ENCODE results near the gene HNRNPK. TPM values are rescaled to one million over a fixed set of nuclear protein-coding genes. Genes with fewer than 3 reads are reported as not detected.
"Not testable (repeated sequence)": the region's sequence is repeated elsewhere in the genome, so short reads cannot be mapped to it uniquely, and the experiment has no call there.

HNRNPK gene
- total RNA-seq, 6 experiments from 2014 or later: 175 to 292 (median 237) TPM

DNA sequence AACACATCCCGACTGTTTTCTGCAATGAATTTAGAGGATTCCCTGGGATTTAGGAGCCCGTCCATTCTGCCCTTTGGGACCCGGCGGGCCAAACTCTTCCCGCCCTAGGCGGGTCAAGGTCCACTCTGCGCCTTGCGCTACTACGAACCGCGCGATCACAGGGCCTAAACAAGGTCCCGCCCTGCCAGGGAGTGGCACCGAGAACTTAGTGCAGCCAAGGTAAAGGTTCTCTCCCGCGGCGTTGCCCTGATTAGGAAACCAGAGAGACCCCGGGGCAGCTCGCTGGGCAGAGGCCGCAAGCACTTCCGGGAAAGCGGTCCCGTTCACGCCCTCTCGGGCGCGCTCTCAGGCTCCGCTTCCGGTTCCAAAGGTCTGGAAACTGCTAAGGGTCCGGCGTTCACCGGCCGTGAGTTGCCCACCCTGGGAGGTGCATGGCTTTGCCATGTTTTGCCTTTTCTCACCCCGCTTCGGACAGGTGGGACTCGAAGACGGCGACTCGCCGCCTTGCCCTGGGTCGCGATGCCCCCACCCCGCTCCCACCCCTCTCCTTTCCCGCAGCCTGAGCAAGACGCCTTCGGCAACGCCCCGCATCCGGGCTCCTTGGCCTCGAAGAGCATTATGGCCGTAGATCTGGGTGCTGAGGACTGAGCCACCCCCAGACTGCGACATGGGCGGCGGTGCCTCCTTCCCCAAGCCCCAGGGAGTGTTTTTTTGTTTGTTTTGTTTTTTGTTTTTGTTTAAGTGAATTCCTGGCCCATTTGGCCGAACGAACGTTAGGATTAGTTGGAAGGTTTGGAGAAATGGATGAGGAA lies 23.4 kb downstream of the HNRNPK start:
- Histone ChIP-seq H3K4me3 (peak overlapping the region; percentile 74 to 81 (median 76)), H3K9me3 (no peaks in the 10 kb centered on the region), H3K4me1 (peaks cover 0 to 21% (median 0%) of the 10 kb centered on the region in 4 donors), H3K27ac (peak overlapping the region; percentile 73 to 93 (median 90)), H3K36me3 (peaks cover 0 to 4% (median 3%) of the 10 kb centered on the region in 4 donors), H3K27me3 (no peaks in the 10 kb centered on the region)
- ATAC-seq: peak; percentile 92 to 97 (median 94)
- peak; percentile 89 to 96 (median 95) for DNase-seq
- TF ChIP-seq POLR2A (IDR thresholded peaks at IDR 0.05): peak; percentile 68
- TF ChIP-seq, protein P1, sequence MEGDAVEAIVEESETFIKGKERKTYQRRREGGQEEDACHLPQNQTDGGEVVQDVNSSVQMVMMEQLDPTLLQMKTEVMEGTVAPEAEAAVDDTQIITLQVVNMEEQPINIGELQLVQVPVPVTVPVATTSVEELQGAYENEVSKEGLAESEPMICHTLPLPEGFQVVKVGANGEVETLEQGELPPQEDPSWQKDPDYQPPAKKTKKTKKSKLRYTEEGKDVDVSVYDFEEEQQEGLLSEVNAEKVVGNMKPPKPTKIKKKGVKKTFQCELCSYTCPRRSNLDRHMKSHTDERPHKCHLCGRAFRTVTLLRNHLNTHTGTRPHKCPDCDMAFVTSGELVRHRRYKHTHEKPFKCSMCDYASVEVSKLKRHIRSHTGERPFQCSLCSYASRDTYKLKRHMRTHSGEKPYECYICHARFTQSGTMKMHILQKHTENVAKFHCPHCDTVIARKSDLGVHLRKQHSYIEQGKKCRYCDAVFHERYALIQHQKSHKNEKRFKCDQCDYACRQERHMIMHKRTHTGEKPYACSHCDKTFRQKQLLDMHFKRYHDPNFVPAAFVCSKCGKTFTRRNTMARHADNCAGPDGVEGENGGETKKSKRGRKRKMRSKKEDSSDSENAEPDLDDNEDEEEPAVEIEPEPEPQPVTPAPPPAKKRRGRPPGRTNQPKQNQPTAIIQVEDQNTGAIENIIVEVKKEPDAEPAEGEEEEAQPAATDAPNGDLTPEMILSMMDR (IDR thresholded peaks at IDR 0.05): no peak
- intact Hi-C loops (cut with DNase I): no loop called here
- WGBS (ENCODE audit: insufficient coverage, low coverage, low lambda C conversion rate, missing lambda C conversion rate): 2% methylated on average over 18 of the region's 57 CpGs

DNA sequence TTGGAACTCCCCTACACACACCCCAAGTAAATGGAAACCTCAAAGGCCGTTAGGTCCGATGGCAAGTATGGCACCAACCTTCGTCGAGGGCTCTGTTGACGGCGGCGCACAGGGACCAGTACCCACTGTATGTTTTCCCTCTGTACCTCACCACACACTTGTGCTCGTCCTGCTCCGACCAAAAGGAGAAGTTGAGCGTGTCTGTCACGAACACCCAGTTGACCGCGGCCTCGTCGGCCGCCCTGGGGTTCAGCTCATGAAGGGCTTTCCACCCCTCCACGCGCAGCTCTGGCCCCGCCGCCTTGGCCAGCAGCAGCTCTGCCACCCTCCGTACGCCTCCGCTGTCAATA lies 24.0 kb downstream of the HNRNPK start:
- TF ChIP-seq POLR2A (IDR thresholded peaks at IDR 0.05): no peak
- TF ChIP-seq, protein P1 (IDR thresholded peaks at IDR 0.05): no peak
- 0% methylated on average over 11 of the region's 23 CpGs for WGBS (ENCODE audit: insufficient coverage, low coverage, low lambda C conversion rate, missing lambda C conversion rate)
- H3K27ac ChIP-seq: peak overlapping the region; percentile 73 to 93 (median 90)
- H3K4me1 ChIP-seq: peaks cover 0 to 17% (median 0%) of the 10 kb centered on the region in 4 donors
- intact Hi-C loops (cut with DNase I): no loop called here
- DNase-seq: peak in 1 of 3 donors; percentile 80
- H3K27me3 ChIP-seq: no peaks in the 10 kb centered on the region
- peak; percentile 58 to 64 (median 62) for ATAC-seq
- H3K9me3 ChIP-seq: no peaks in the 10 kb centered on the region
- H3K36me3 ChIP-seq: peaks cover 0 to 4% (median 3%) of the 10 kb centered on the region in 4 donors
- peak overlapping the region; percentile 74 to 81 (median 76) for H3K4me3 ChIP-seq

DNA sequence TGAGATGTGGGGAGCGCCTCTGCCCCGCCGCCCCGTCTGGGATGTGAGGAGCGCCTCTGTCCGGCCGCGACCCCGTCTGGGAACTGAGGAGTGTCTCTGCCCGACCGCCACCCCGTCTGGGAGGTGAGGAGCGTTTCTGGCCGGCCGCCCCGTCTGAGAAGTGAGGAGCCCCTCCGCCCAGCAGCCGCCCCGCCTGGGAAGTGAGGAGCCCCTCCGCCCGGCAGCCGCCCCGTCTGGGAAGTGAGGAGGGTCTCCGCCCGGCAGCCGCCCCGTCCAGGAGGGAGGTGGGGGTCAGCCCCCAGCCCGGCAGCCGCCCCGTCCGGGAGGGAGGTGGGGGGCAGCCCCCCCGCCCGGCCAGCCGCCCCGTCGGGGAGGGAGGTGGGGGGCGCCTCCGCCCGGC lies 31.9 kb downstream of the HNRNPK start:
- DNase-seq; H3K9me3 ChIP-seq; ATAC-seq; H3K4me3 ChIP-seq; H3K36me3 ChIP-seq; H3K4me1 ChIP-seq; H3K27ac ChIP-seq; intact Hi-C loops (cut with DNase I); H3K27me3 ChIP-seq: not testable (repeated sequence)
- no CpG with 5 or more reads among the region's 39 CpGs for WGBS (ENCODE audit: insufficient coverage, low coverage, low lambda C conversion rate, missing lambda C conversion rate)

DNA sequence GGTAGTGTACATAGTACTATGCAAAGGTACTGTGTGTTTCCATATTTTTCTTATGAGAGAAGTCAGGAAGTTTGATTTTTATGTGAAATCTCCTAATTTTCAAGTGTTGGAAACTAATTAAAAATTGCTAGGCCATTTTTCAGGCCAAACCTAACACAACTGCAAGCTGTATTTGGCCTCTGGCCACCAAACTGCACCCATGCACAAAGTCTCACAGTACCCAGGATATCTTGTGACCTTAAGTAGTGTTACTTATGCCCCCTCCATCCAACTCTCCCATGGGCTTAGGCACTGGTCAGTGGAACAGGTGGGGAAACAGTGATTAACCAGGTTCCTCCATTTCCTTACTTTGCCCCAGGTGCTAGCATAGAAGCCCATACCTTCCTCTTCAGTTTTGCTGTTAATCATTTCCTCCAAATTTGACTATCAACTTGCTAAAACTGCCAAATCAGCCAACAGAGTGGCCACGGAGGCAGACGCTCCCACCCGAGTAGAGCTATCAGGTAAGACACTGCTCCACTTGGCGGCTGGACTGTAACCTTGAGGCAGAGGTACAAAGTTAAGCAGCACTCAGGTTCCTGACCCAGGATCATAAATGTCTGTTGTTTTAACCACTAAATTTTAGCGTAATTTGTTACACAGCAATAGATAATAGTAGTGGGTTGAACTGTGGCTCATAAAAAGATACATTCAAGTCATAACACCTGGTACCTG lies 39.3 kb downstream of the HNRNPK start:
- Histone ChIP-seq H3K4me1 (peaks cover 0 to 9% (median 2%) of the 10 kb centered on the region in 4 donors), H3K27me3 (no peaks in the 10 kb centered on the region), H3K9me3 (no peaks in the 10 kb centered on the region), H3K27ac (no peak overlapping the region), H3K4me3 (no peak overlapping the region), H3K36me3 (peaks cover 0 to 11% (median 2%) of the 10 kb centered on the region in 4 donors)
- TF ChIP-seq, protein P1 (IDR thresholded peaks at IDR 0.05): no peak
- no peak for TF ChIP-seq POLR2A (IDR thresholded peaks at IDR 0.05)
- peak; percentile 64 to 78 (median 66) for ATAC-seq
- DNase-seq: no peak
- intact Hi-C loops (cut with DNase I): no loop called here
- 8% methylated on average over 5 of the region's 5 CpGs for WGBS (ENCODE audit: insufficient coverage, low coverage, low lambda C conversion rate, missing lambda C conversion rate)

Measured in right lobe of liver (tissue), 6 donors.